HG03103 (cell line): ENCODE data around the gene OOSP2.
"Not testable (repeated sequence)": the region's sequence is repeated elsewhere in the genome, so short reads cannot be mapped to it uniquely, and the experiment has no call there.

ENCODE experiments used
- ATAC-seq: cut with Tn5 transposase; IDR thresholded peaks from one replicate; pipeline ENCODE4 v1.9.1; 2021; ENCODE audit warnings: low read depth; ENCODE audit not compliant: unreplicated experiment

Gene OOSP2

GRCh38 chr11:60040109-60040508, at the start of gene OOSP2:
Gene OOSP2 (plus strand): TSS chr11:60040409. CDS start chr11:60040460, 51 bp downstream.
- no peak for ATAC-seq

GRCh38 chr11:59990421-59990820, 49.8 kb upstream of the OOSP2 start:
- ATAC-seq, result no peak

- ATAC-seq, result no peak
These were observed 47.8 kb upstream of the OOSP2 start for GRCh38 chr11:59992425-59992824.

- ATAC-seq, result no peak
These were observed 42.4 kb upstream of the OOSP2 start for GRCh38 chr11:59997800-59998199.

GRCh38 chr11:59999691-60000090, 40.5 kb upstream of the OOSP2 start:
- ATAC-seq, result no peak

- no peak for ATAC-seq
These were observed 36.5 kb upstream of the OOSP2 start for GRCh38 chr11:60003729-60004128.

GRCh38 chr11:60005360-60005759, 34.8 kb upstream of the OOSP2 start:
- ATAC-seq, result no peak

GRCh38 chr11:60016881-60017280, 23.3 kb upstream of the OOSP2 start, which contains the start of gene OOSP4B:
Gene OOSP4B (plus strand): TSS chr11:60017181.
- no peak for ATAC-seq

GRCh38 chr11:60018058-60018457, 22.2 kb upstream of the OOSP2 start:
- ATAC-seq, result no peak

- not testable (repeated sequence) for ATAC-seq
These were observed 19.8 kb upstream of the OOSP2 start for GRCh38 chr11:60020376-60020775.

GRCh38 chr11:60029015-60029632, 11.1 kb upstream of the OOSP2 start:
- no peak for ATAC-seq

GRCh38 chr11:60050422-60050821, 10.2 kb downstream of the OOSP2 start:
- not testable (repeated sequence) for ATAC-seq

GRCh38 chr11:60050839-60051238, 10.6 kb downstream of the OOSP2 start:
- ATAC-seq, result not testable (repeated sequence)

GRCh38 chr11:60056349-60056969, 16.2 kb downstream of the OOSP2 start, which contains the start of gene MS4A3:
Gene MS4A3 (plus strand): TSS chr11:60056665. CDS start chr11:60061161, 4,496 bp downstream.
- no peak for ATAC-seq

GRCh38 chr11:60059052-60059451, 18.8 kb downstream of the OOSP2 start:
- no peak for ATAC-seq

GRCh38 chr11:60059521-60060240, 19.5 kb downstream of the OOSP2 start:
- no peak for ATAC-seq

GRCh38 chr11:60064111-60064510, 23.9 kb downstream of the OOSP2 start:
- ATAC-seq, result no peak

GRCh38 chr11:60065801-60066200, 25.6 kb downstream of the OOSP2 start:
- no peak for ATAC-seq

GRCh38 chr11:60069450-60069849, 29.2 kb downstream of the OOSP2 start:
- ATAC-seq, result no peak

GRCh38 chr11:60071644-60072043, 31.4 kb downstream of the OOSP2 start:
- ATAC-seq, result not testable (repeated sequence)

- ATAC-seq, result no peak
These were observed 37.1 kb downstream of the OOSP2 start for GRCh38 chr11:60077216-60077817.
